EH (cell line): ENCODE data around the gene FGD6.
"Not testable (repeated sequence)": the region's sequence is repeated elsewhere in the genome, so short reads cannot be mapped to it uniquely, and the experiment has no call there.

Source experiments
- DNase-seq: peaks from one replicate; pipeline ENCODE4 v3.0.0-alpha.2; 2015; ENCODE audit warnings: low read depth

The FGD6 gene

DNA sequence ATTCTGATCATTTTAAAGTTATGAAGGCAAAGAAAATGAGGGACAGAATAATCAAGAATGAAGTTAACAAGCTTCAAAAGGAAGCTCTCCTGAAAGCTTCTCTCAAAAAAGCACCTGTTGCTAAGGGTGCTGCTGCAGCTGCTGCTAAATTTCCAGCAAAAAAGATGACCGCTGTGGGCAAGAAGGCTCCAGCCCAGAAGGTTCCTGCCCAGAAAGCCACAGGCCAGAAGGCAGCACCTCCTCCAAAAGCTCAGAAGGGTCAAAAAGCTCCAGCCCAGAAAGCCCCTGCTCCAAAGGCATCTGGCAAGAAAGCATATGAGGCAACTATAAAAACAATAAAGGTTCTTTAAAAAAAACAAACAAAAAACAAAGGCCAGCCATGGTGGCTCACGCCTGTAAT lies 91.2 kb downstream of the FGD6 start:
- no peak for DNase-seq

DNA sequence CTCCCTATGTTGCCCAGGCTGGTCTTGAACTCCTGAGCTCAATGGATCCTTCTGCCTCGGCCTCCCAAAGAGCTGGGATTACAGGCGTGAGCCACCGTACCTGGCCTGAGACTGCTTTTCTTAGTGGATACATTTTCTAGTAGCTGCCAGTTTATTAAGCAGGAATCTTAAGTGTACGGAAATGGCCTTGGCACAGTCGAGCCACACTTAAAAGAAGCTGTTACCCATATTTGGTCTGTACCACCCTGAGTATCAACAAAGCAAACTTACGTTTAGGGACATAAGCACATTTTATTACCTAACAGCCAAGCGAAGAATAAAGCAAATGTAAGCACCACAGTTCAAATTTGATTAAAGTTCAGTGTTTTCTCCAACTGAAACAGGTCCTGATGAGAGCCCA lies 93.2 kb downstream of the FGD6 start:
- DNase-seq: no peak

- no peak for DNase-seq
Measured at GRCh38 chr12:95118788-95119179, 98.5 kb downstream of the FGD6 start.

DNA sequence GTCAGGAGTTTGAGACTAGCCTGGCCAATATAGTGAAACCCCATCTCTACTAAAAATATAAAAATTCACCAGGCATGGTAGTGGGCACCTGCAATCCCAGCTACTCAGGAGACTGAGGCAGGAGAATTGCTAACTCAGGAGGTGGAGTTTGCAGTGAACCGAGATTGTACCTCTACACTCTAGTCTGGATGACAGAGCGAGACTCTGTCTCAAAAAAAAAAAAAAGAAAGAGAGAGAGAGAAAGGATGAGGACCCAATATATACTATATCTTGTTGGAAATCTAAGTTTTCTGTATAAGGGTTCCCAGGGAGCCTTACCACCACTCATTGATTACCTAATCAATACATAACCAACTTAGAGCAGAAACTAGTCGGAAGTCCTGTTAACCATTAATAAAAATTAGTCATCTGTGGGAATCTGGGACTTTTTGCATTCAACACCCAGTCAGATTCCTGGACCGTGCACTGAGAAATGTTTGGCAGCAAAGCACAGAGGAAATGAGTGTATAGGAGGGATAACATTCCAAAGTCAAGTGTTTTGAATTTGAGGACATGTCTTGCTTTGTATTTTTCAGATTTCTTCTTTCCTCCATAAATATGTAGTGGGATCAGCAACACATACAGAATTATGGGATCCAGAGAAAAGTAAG lies 99.0 kb downstream of the FGD6 start:
- peak; percentile 92 for DNase-seq

GRCh38 chr12:95117178-95117599 lies 100.1 kb downstream of the FGD6 start:
- peak; percentile 83 for DNase-seq

DNA sequence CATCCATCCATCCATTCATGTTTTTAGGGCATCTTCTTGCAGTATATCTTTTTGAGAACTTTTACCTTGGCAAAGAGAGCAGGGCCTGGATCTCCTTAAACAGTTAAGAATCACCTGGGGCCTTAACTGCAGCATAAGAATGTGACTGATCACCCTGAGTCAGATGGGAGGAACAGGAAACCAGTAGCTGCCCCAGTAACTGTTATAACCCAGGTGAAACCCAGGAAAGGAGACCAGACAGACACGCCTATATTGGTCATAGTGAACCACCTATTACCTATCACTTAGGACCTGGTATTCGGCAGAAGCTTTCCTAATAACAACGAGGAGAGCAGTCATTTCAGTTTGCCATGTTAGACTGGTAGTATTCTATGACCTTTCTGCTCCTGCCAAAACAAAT lies 100.5 kb downstream of the FGD6 start:
- DNase-seq: no peak

GRCh38 chr12:95116341-95116740 lies 100.9 kb downstream of the FGD6 start:
- DNase-seq: peak; percentile 50

DNA sequence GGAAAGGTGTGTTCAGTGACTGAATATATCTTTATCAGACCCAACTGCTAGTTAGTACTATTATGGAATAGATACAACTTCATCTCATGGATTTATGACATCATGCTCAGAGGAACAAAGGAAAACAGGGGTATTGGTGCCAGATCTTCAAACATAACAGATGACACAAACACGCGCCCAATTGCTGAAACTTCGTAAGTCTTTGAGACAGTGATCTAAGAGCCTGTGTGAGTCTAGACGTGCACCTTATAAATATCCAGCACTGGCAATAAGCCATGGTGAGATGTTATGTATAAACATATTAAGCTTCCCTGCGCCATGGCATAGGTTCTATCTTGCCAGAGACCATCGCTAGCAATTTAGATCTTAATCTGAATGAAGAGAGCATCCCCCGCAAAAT lies 101.6 kb downstream of the FGD6 start:
- DNase-seq: no peak

GRCh38 chr12:95114766-95115405 lies 102.4 kb downstream of the FGD6 start:
- DNase-seq: peak; percentile 50

DNA sequence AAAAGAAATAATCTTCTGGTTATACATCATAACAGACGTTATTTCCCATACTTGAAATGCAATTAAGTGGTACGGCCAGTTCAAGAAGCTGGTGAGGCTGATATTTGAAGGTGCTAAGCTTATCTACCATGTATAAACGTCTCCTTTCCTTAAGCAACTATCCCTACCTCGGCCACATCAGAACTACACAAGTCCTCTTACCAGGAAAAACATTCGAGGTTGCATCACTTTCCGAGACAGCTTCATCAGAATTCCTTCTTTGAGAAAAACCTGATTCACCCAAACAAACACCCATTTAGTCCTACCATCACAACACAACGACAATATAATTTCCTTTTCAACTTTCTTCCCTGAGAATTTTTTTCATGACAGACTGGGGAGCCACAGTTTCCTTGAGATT lies 109.9 kb downstream of the FGD6 start:
- no peak for DNase-seq

DNA sequence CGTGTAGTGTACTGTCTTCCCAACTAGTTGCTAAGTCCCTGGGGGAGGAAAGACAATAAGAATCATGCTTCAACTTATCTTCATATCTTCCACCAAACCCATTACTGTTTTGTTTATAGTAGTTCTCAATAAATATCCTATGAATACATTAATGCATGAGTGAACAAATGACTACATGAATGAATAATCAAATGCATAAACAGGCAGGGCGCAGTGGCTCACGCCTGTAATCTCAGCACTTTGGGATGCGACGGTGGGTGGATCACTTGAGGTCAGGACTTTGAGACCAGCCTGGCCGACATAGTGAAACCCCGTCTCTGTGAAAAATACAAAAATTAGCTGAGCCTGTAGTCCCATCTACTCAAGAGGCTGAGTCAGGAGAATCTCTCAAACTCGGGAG lies 111.7 kb downstream of the FGD6 start:
- DNase-seq: no peak

DNA sequence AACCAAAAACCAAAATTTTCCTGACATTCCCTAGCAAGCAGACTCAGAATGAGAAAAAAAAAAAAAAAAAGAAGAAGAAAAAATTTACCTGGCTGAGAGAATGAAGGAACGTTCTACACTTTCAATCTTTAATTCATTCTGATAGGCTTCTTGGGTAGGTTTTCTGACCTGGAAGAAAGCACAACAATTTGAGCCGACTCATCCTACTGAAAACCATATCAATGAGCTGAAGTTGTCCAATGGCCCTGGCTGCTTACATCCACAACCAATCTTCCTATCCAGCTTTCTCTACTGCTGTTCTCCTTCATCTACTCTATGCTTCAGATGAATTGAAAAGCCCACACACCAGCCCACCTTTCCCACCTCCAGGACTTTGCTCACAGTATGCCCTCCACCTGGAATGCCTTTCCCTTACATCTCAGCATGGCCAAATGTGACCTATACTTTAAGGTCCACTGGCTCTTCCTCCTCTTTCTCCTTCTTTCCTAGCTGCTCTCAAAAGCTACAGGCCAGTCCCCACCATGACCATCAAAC lies 112.3 kb downstream of the FGD6 start:
- no peak for DNase-seq

DNA sequence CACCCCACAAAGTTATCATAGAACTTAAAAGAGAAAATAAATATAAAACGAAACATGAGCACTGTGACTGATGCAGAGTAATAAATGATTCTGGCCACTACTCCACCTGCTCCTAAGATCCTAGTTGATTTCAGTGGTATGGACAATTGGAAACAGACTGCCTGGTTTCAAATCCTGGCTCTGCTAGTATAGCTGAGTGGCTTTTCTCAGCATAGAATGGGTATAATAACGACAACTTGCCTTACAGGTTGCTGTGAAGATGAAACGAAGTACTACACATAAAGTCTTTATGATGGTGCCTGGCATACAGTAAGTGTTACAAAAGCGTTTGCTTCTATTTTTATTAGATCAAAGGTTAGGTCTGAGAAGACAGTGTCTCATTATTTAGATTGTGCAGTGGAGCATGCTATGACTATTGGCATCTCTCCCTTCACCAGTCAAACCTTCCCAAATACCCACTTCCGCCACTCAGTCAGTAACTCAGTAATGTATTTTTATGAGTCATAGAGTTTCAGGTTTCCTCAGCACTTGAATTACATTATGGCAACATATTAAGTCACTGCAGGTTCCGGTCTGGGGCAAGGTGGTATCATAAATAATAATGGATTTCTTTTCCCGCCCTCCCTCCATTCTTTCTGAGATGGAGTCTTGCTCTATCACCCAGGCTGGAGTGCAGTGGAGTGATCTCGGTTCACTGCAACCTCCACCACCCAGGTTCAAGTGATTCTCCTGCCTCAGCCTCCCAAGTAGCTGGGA lies 114.2 kb downstream of the FGD6 start:
- peak; percentile 93 for DNase-seq

DNA sequence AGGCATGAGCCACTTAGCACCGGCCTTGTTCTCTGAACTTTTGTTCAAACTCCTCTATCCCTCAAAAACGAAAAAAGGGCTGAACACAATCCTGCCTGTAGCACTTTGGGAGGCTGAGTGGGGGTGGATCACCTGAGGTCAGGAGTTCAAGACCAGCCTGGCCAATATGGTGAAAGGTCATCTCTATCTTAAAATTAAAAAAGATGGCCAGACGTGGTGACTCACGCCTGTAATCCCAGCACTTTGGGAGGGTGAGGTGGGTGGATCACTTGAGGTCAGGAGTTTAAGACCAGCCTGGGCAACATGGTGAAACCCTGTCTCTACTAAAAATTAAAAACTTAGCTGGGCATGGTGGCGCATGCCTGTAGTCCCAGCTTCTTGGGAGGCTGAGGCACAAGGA lies 115.3 kb downstream of the FGD6 start:
- DNase-seq: not testable (repeated sequence)

DNA sequence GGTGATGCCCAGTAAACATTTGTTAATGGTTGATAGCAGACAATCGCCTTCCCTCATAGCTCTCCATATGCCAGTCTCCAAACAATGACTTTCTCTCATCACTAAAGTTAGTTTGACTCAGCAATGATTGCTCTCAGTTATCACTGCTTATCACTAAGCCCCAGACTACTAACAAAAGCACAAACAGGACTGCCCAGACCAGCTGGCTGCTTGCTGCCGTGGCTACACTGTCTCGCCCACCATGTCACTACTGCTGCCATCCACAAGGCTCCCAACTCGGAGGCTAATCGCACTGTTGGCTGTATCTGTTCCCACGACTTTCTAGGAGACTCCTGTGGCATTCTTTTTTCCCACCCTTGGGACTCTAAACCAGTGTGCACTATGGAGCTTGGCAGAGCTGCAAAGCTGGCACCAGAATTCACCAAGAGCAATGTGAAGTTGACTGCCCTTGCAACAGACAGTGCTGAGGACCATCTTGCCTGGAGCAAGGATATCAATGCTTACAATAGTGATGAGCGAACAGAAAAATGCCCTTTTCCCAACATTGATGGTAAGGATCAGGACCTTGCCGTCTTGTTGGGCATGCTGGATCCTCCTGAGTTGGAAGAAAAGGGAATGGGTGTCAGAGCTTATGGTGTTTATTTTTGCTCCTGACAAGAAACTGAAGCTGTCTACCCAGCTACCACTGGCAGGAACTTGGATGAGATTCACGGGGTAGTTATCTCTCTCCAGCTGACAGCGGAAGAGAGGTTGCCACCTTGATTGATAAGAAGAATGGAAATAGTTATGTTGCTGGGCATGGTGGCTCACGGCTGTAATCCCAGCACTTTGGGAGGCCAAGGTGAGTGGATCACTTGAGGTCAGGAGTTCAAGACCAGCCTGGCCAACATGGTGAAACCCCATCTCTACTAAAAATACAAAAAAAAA lies 116.7 kb downstream of the FGD6 start:
- DNase-seq: no peak

DNA sequence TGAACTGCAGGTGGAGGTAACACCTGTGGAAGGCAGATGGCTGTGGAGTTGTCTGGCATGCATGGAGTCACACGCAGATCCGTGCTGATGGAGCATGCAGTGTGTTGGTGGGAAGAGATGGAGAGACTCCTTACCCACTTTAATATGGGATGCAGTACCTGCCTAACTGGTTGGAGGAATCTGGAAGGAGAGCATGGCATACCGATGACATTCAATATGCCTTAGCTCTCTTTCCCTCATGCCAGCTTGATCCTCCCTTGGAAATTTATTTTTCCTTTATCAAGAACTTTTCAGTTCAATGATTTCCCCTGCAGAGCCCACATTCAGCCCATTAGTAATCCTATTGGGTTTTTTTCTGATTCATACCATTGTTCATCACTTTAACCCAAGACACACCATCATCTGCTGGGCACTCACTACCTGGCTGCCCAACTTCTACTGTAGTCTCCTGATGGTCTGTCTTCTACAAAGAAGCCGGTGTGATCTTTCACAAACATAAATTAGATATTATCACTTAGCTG lies 117.9 kb downstream of the FGD6 start:
- no peak for DNase-seq

DNA sequence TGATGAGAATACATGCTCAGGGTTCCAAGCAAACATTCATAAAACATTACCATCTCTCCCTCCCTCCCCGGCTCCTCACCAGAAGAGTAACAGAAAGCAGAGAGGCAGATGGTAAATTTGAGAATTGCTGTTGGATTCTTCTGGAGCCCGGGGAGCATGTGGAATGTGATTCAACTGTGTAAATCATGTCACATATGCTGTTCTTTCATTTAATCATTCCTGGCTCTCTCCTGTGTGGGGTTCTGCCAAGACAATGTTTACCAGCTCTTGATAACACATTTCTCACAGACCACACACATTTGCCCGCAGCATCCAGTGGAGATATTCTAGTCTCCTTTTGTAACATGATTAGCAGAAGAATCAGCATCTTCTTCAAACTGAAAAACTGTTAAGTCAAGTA lies 120.4 kb downstream of the FGD6 start:
- peak; percentile 55 for DNase-seq

DNA sequence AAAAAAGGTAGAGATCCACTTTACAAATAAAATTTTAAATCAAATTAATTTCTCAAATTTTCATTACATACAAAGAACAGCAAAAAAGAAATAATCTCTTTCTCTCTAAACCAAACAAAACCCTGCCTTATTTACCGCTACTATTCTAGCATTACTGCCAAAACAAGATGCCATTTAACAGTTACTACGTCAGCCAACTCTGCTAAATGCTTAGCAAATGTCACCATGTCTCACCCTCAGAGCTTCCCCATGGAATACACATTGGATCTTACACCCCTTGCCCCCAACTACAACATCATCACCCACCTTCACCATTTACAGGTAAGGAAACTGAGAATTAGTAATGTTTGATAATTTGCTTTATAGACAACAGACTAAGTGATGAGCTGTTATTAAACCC lies 120.9 kb downstream of the FGD6 start:
- DNase-seq: no peak

- not testable (repeated sequence) for DNase-seq
Measured at GRCh38 chr12:95095866-95096265, 121.4 kb downstream of the FGD6 start.

DNA sequence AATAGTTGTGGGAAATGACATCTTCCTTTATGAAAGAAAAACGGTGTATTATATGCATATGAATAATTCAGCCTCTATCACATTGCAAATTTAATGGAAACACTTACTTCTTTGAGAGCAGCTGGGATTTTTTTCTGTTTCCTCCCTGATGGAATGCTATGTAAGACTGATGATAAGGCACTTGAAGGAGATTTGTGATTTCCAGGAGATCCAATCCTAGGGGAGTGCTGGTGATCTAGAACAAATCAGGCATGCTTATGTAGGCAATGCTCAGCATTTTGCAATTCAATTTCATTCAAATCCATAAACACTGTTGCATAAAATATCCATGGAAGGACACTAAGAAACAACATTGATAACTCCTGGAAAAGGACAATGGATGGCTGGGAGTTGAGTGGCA lies 127.8 kb downstream of the FGD6 start:
- DNase-seq: no peak

- no peak for DNase-seq
Measured at GRCh38 chr12:95088379-95088778, 128.9 kb downstream of the FGD6 start.

DNA sequence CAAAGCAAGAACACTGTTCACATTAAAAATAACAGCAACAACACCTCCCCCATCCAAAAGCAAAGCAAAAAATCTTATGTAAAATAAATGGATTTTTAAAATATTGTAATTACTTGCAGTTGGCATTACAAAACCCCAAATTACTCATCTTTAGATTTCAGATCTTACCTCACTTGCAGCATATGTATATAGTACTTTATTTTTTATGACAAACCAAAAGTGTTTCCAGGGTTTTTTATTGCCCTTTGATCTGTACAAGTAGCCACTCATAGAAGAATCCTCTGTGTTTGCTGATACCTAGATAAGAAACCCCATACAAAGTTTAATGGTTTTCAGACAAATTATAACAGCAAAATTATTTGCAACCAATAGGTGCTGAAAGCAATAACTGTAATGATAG lies 131.7 kb downstream of the FGD6 start:
- DNase-seq: no peak
